B cell (primary cell): ENCODE data around the gene N4BP2. TPM values are rescaled to one million over a fixed set of nuclear protein-coding genes. Genes with fewer than 3 reads are reported as not detected.

ENCODE experiments used
- ATAC-seq: fragments of 200-7000 bp; cut with Tn5 transposase; one replicate; pipeline ENCODE4 v1.10.0; 2021; ENCODE audit warnings: low read depth, mild to moderate bottlenecking, moderate number of reproducible peaks, moderate library complexity
- CTCF ChIA-PET: fragments of 350-600 bp; sonication (Branson Sonifier 250); formaldehyde crosslinking; loops from one replicate; lab custom pipeline; 2021; ENCODE audit warnings: antibody characterized with exemption, inconsistent platforms; lab: Charles Lee
- POLR2A ChIA-PET: fragments of 350-600 bp; sonication (Branson Sonifier 250); formaldehyde crosslinking; loops from one replicate; lab custom pipeline; 2021; ENCODE audit warnings: antibody characterized with exemption; lab: Charles Lee
- DNase-seq: peaks from one replicate; pipeline ENCODE4 v3.0.0; 2013
- H2AFZ ChIP-seq: 2 replicates; pipeline ENCODE4 v1.6.1; 2012; ENCODE audit warnings: mild to moderate bottlenecking, low read depth, low read length; ENCODE audit not compliant: insufficient read depth, poor library complexity, severe bottlenecking
- H3K27ac ChIP-seq, 2 donors: 1 replicate in 1 of 2; 2 replicates in 1 of 2; pipeline ENCODE4 v1.5.1; 2012 to 2013; ENCODE audit warnings: low read length in 2 of 2, mild to moderate bottlenecking in 2 of 2, moderate library complexity in 1 of 2
- H3K27me3 ChIP-seq, 4 experiments: fragments of 200-600 bp in 1 of 4; sonication (generic) in 1 of 4; replicated peaks in 1 of 4; 1 replicate in 2 of 4; 2 replicates in 2 of 4; pipeline versions ENCODE4 v1.6.1 to v1.7.0; 2013 to 2016; ENCODE audit warnings: low read length in 3 of 4, mild to moderate bottlenecking in 2 of 4, mixed read lengths in 1 of 4, moderate library complexity in 1 of 4; ENCODE audit not compliant: insufficient read depth in 4 of 4, control insufficient read depth in 3 of 4; ENCODE audit errors: control extremely low read depth in 1 of 4
- H3K36me3 ChIP-seq, 2 experiments: replicated peaks in 1 of 2; 1 replicate in 1 of 2; 2 replicates in 1 of 2; pipeline versions ENCODE4 v1.6.1 to v1.7.1; 2013; ENCODE audit warnings: low read length in 1 of 2; ENCODE audit not compliant: insufficient read depth in 2 of 2, control insufficient read depth in 1 of 2; ENCODE audit errors: control extremely low read depth in 1 of 2, extremely low read depth in 1 of 2
- H3K4me1 ChIP-seq, 2 donors: fragments of 200-600 bp in 1 of 2; sonication (generic) in 1 of 2; 1 replicate in 1 of 2; 2 replicates in 1 of 2; pipeline versions ENCODE4 v1.5.1 to v1.6.1; 2013 to 2017; ENCODE audit warnings: low read length in 2 of 2; ENCODE audit not compliant: control insufficient read depth in 2 of 2, insufficient read depth in 2 of 2
- H3K4me2 ChIP-seq: replicated peaks from 2 replicates; pipeline ENCODE3; 2012; ENCODE audit warnings: mild to moderate bottlenecking, low read depth, low read length; ENCODE audit not compliant: poor library complexity, severe bottlenecking
- H3K4me3 ChIP-seq, 5 experiments: fragments of 200-600 bp in 1 of 5; sonication (generic) in 1 of 5; 1 replicate in 3 of 5; 2 replicates in 2 of 5; pipeline versions ENCODE4 v1.5.1 to v1.7.0; 2011 to 2016; ENCODE audit warnings: low read length in 4 of 5, mild to moderate bottlenecking in 4 of 5, low read depth in 2 of 5, control low read depth in 1 of 5, moderate library complexity in 1 of 5; ENCODE audit not compliant: insufficient read depth in 1 of 5; ENCODE audit errors: control extremely low read depth in 1 of 5, extremely low read depth in 1 of 5
- H3K79me2 ChIP-seq: fragments of 200-600 bp; sonication (generic); one replicate; pipeline ENCODE4 v1.6.0; 2016; ENCODE audit warnings: low read length; ENCODE audit not compliant: control insufficient read depth, insufficient read depth
- H3K9ac ChIP-seq: fragments of 200-600 bp; sonication (generic); 2 replicates; pipeline ENCODE4 v1.6.1; 2017; ENCODE audit warnings: mild to moderate bottlenecking, low read length, moderate library complexity
- H3K9me3 ChIP-seq, 3 donors: one replicate each; pipeline versions ENCODE4 v1.6.1 to v1.7.1; 2013; ENCODE audit warnings: low read length in 2 of 3; ENCODE audit not compliant: control insufficient read depth in 2 of 3, insufficient read depth in 1 of 3; ENCODE audit errors: control extremely low read depth in 1 of 3
- H4K20me1 ChIP-seq: 2 replicates; pipeline ENCODE4 v1.6.0; 2012; ENCODE audit warnings: mild to moderate bottlenecking, low read length; ENCODE audit not compliant: insufficient read depth, control insufficient read depth, poor library complexity, severe bottlenecking
- H3K27ac Mint-ChIP-seq: one replicate; pipeline ENCODE4 v1.8.0; 2021; ENCODE audit warnings: mixed read lengths
- H3K27me3 Mint-ChIP-seq: one replicate; pipeline ENCODE4 v1.8.0; 2021; ENCODE audit warnings: mixed read lengths
- H3K4me1 Mint-ChIP-seq: one replicate; pipeline ENCODE4 v1.8.0; 2021; ENCODE audit warnings: mixed read lengths
- H3K4me3 Mint-ChIP-seq: one replicate; pipeline ENCODE4 v1.8.0; 2021; ENCODE audit warnings: mixed read lengths
- H3K9me3 Mint-ChIP-seq: one replicate; pipeline ENCODE4 v1.8.0; 2022; ENCODE audit warnings: mixed read lengths; ENCODE audit not compliant: insufficient read depth
- EZH2 ChIP-seq: IDR thresholded peaks from 2 replicates; pipeline ENCODE4 v1.6.1; 2012; ENCODE audit warnings: borderline replicate concordance, low read depth, mild to moderate bottlenecking, moderate library complexity, low read length; ENCODE audit not compliant: insufficient read depth, poor library complexity, severe bottlenecking
- WGBS: methylation state at CpG from one replicate; pipeline ENCODE4 v1.1.5; 2013; ENCODE audit warnings: missing lambda C conversion rate; ENCODE audit not compliant: insufficient coverage; 5-methylcytosine and 5-hydroxymethylcytosine counted together
- intact Hi-C: fragments of 100-400 bp; cut with micrococcal nuclease; formaldehyde crosslinking; loops from one replicate; pipeline ENCODE4 v1.10.0; 2022
- polyA plus RNA-seq: library from polyadenylated mRNA; depleted of rRNA; stranded (reverse); fragments of >200 nt; gene quantifications from 2 replicates; pipeline ENCODE4 v1.2.3, GENCODE V29; 2012
- total RNA-seq, 2 donors: library from RNA; stranded (reverse); fragments of 120-200 nt in 1 of 2; gene quantifications; 1 replicate in 1 of 2; 2 replicates in 1 of 2; pipeline versions ENCODE4 v1.2.3 to v1.2.4, GENCODE V29; 2013 to 2022
- TF ChIP-seq, protein P1 (sequence below): fragments of 200-600 bp; IDR thresholded peaks from one replicate; pipeline ENCODE4 v1.8.0; 2022; ENCODE audit warnings: antibody characterized with exemption, mild to moderate bottlenecking

N4BP2 gene
- total and polyA plus RNA-seq, 2 donors (not counting 1 experiment from before 2014, with no cell fraction given): 2.4 to 12.8 TPM

DNA sequence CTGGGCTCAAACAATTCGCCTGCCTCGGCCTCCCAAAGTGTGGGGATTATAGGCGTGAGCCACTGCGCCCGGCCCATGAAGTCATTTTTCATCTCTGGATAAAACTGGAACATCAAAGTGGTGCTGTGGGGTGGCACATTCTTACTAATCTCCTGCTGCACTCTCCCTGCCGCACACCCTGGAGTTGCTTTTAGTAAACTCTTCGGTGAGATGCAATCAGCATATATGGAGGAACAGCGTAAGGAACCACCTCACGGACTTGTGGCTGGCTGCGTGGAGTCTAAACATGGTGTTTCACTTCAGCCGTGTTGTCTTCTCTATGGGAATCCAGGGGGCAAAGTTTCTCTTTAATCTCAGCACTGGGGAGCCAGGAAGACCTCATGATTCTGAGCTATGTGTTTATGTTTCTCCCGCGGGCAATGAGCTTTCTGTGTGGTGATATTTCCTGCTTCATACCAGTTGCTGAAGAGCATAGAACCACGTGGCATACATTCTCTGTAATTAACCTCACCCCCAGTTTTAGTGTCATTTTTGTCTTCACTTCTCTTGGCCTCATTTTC is 138.0 kb downstream of the N4BP2 start:
- ChIA-PET POLR2A (interaction anchor here (0.9 to 2.5 kb wide), 6 partner anchors 9 to 122 kb away, joined by 4 to 40 read pairs (median 6); no protein-coding TSS in a partner anchor), CTCF (interaction anchor here (1.2 to 8.2 kb wide), 9 partner anchors 9 to 131 kb away, joined by 3 to 70 read pairs (median 11); no protein-coding TSS in a partner anchor)
- Histone ChIP-seq H3K4me3 (peak overlapping the region; percentile 16 to 91 (median 60)), H3K27ac (peak overlapping the region; percentile 93 to 99), H3K9ac (peak overlapping the region; percentile 99), H3K4me2 (peak overlapping the region; percentile 83), H3K4me1 (peaks cover 57 to 65% of the 10 kb centered on the region in 2 donors), H4K20me1 (peaks cover 20% of the 10 kb centered on the region), H3K36me3 (peaks cover 0 to 4% of the 10 kb centered on the region in 2 experiments), H2AFZ (peak overlapping the region; percentile 51), H3K9me3 (no peaks in the 10 kb centered on the region), H3K27me3 (no peaks in the 10 kb centered on the region), H3K79me2 (peaks cover 99% of the 10 kb centered on the region)
- TF ChIP-seq, protein P1, sequence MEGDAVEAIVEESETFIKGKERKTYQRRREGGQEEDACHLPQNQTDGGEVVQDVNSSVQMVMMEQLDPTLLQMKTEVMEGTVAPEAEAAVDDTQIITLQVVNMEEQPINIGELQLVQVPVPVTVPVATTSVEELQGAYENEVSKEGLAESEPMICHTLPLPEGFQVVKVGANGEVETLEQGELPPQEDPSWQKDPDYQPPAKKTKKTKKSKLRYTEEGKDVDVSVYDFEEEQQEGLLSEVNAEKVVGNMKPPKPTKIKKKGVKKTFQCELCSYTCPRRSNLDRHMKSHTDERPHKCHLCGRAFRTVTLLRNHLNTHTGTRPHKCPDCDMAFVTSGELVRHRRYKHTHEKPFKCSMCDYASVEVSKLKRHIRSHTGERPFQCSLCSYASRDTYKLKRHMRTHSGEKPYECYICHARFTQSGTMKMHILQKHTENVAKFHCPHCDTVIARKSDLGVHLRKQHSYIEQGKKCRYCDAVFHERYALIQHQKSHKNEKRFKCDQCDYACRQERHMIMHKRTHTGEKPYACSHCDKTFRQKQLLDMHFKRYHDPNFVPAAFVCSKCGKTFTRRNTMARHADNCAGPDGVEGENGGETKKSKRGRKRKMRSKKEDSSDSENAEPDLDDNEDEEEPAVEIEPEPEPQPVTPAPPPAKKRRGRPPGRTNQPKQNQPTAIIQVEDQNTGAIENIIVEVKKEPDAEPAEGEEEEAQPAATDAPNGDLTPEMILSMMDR: no peak
- TF ChIP-seq EZH2: no peak
- ATAC-seq (peak; percentile 18), DNase-seq (peak; percentile 74)
- H3K27me3 Mint-ChIP-seq: no peaks in the 10 kb centered on the region
- peak overlapping the region; percentile 96 for H3K4me3 Mint-ChIP-seq
- 28% methylated on average over 11 of the region's 14 CpGs for WGBS
- intact Hi-C loops: loop anchor here (5.0 to 10.0 kb wide), 4 partner anchors 217 to 1530 kb away; partner anchors contain the start of genes KLF3 and PDS5A
- peaks cover 68% of the 10 kb centered on the region for H3K4me1 Mint-ChIP-seq
- H3K27ac Mint-ChIP-seq: peak overlapping the region; percentile 91
- no peaks in the 10 kb centered on the region for H3K9me3 Mint-ChIP-seq
